ENCODE measurements around the gene SAFB2. TPM values are rescaled to one million over a fixed set of nuclear protein-coding genes. Genes with fewer than 3 reads are reported as not detected.

The SAFB2 gene
- polyA plus RNA-seq, 2 donors = 27.5 to 43.7 TPM

GRCh38 chr19:5595745-5596144 lies 26.8 kb downstream of the SAFB2 start:
- H3K4me3 ChIP-seq (ENCODE audit: low read depth in 1 of 2, low read length in 2 of 2) = no peak overlapping the region
- no peaks in the 10 kb centered on the region for H3K9me3 ChIP-seq (ENCODE audit: control insufficient read depth in 2 of 2, insufficient read depth in 1 of 2, low read depth in 1 of 2, low read length in 1 of 2)
- H3K27ac ChIP-seq (ENCODE audit: low read depth in 2 of 2, low read length in 1 of 2) = no peak overlapping the region
- peaks cover 50 to 67% of the 10 kb centered on the region in 2 donors for H3K36me3 ChIP-seq (ENCODE audit: control insufficient read depth in 2 of 2, insufficient read depth in 2 of 2, low read length in 1 of 2)
- H3K4me1 ChIP-seq (ENCODE audit: control insufficient read depth in 2 of 2, insufficient read depth in 2 of 2, low read length in 1 of 2) = no peaks in the 10 kb centered on the region
- 92 to 94% methylated on average over 9 of the region's 9 CpGs for WGBS, 2 donors
- H3K27me3 ChIP-seq (ENCODE audit: control insufficient read depth in 1 of 2, insufficient read depth in 2 of 2, low read length in 2 of 2) = no peaks in the 10 kb centered on the region

- no peak overlapping the region for H3K27ac ChIP-seq (ENCODE audit: low read depth in 2 of 2, low read length in 1 of 2)
- peaks cover 51 to 72% of the 10 kb centered on the region in 2 donors for H3K36me3 ChIP-seq (ENCODE audit: control insufficient read depth in 2 of 2, insufficient read depth in 2 of 2, low read length in 1 of 2)
- no peaks in the 10 kb centered on the region for H3K27me3 ChIP-seq (ENCODE audit: control insufficient read depth in 1 of 2, insufficient read depth in 2 of 2, low read length in 2 of 2)
- no peak overlapping the region for H3K4me3 ChIP-seq (ENCODE audit: low read depth in 1 of 2, low read length in 2 of 2)
- no peaks in the 10 kb centered on the region for H3K4me1 ChIP-seq (ENCODE audit: control insufficient read depth in 2 of 2, insufficient read depth in 2 of 2, low read length in 1 of 2)
- WGBS, 2 donors = 92 to 94% methylated on average over 18 of the region's 18 CpGs
- H3K9me3 ChIP-seq (ENCODE audit: control insufficient read depth in 2 of 2, insufficient read depth in 1 of 2, low read depth in 1 of 2, low read length in 1 of 2) = no peaks in the 10 kb centered on the region
Measured at GRCh38 chr19:5595129-5595528, 27.4 kb downstream of the SAFB2 start.

DNA sequence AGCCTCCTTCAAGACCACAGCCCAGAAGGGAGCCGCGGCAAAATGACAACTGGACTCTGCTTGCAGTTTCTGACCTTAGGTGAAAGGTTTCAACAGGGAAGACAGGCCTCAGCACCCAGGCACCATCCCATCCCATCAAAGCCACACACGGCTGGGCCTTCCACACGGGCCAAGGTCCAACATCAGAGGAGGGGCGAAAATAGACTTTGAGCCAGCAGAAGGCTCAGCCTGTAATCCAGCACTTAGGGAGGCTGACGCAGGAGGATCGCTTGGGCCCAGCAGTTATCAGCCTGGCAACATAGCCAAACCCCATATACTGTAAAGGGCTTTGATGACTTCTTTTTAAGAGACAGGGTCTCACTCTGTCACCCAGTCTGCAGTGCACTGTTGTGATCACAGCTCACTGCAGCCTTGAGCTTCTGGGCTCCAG lies 28.0 kb downstream of the SAFB2 start:
- H3K4me1 ChIP-seq (ENCODE audit: control insufficient read depth in 2 of 2, insufficient read depth in 2 of 2, low read length in 1 of 2) = no peaks in the 10 kb centered on the region
- H3K4me3 ChIP-seq (ENCODE audit: low read depth in 1 of 2, low read length in 2 of 2) = no peak overlapping the region
- H3K27ac ChIP-seq (ENCODE audit: low read depth in 2 of 2, low read length in 1 of 2) = no peak overlapping the region
- no peaks in the 10 kb centered on the region for H3K27me3 ChIP-seq (ENCODE audit: control insufficient read depth in 1 of 2, insufficient read depth in 2 of 2, low read length in 2 of 2)
- no peaks in the 10 kb centered on the region for H3K9me3 ChIP-seq (ENCODE audit: control insufficient read depth in 2 of 2, insufficient read depth in 1 of 2, low read depth in 1 of 2, low read length in 1 of 2)
- 86 to 94% methylated on average over 7 of the region's 7 CpGs for WGBS, 2 donors
- peaks cover 54 to 74% of the 10 kb centered on the region in 2 donors for H3K36me3 ChIP-seq (ENCODE audit: control insufficient read depth in 2 of 2, insufficient read depth in 2 of 2, low read length in 1 of 2)

GRCh38 chr19:5593343-5594255 lies 29.0 kb downstream of the SAFB2 start:
- Histone ChIP-seq H3K27me3 (ENCODE audit: control insufficient read depth in 1 of 2, insufficient read depth in 2 of 2, low read length in 2 of 2) (no peaks in the 10 kb centered on the region), H3K27ac (ENCODE audit: low read depth in 2 of 2, low read length in 1 of 2) (no peak overlapping the region), H3K4me1 (ENCODE audit: control insufficient read depth in 2 of 2, insufficient read depth in 2 of 2, low read length in 1 of 2) (peaks cover 0 to 2% of the 10 kb centered on the region in 2 donors), H3K9me3 (ENCODE audit: control insufficient read depth in 2 of 2, insufficient read depth in 1 of 2, low read depth in 1 of 2, low read length in 1 of 2) (no peaks in the 10 kb centered on the region), H3K36me3 (ENCODE audit: control insufficient read depth in 2 of 2, insufficient read depth in 2 of 2, low read length in 1 of 2) (peaks cover 44 to 75% of the 10 kb centered on the region in 2 donors), H3K4me3 (ENCODE audit: low read depth in 1 of 2, low read length in 2 of 2) (no peak overlapping the region)
- 94% methylated on average over 67 of the region's 67 CpGs for WGBS, 2 donors

DNA sequence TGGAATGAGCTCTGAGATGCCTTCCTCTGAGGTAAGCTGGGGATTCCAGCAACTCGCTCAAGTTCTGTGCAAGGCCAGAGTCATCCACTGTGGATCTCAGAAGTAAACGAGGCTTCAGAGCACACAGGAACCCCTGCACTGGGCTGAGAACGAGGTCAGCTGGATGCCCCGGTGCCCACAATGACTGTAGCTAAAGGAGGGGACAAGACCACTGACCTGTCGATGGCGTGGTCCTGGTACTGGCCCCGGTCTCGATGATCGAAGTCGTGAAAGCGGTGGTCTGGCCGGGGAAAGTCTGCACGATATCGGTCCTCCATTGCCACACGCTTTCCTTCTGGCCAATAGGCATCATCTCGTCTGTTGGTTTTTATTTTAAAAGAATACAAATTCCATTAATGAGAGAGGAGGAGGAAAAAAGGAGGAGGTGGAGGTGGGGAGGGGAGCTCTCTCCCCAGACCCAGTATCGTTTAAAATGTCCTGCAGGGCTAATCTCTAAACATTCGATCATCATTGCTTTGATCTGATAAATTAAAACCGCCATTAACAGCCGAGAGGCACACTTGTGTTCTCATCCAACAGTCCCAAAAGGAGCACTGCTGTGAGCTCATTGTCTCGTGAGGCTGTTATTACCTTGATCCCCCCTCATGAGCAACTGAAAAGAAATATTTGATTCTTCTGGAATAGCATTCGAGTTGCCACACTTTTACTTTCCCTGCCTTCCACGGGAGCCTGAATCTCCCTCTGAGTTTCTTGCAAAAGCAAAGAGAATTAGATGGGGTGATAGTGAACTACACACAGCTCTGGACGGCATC lies 29.8 kb downstream of the SAFB2 start:
- peaks cover 40 to 77% of the 10 kb centered on the region in 2 donors for H3K36me3 ChIP-seq (ENCODE audit: control insufficient read depth in 2 of 2, insufficient read depth in 2 of 2, low read length in 1 of 2)
- 90% methylated on average over 24 of the region's 24 CpGs for WGBS, 2 donors
- no peak overlapping the region for H3K27ac ChIP-seq (ENCODE audit: low read depth in 2 of 2, low read length in 1 of 2)
- H3K4me1 ChIP-seq (ENCODE audit: control insufficient read depth in 2 of 2, insufficient read depth in 2 of 2, low read length in 1 of 2) = peaks cover 2 to 7% of the 10 kb centered on the region in 2 donors
- H3K4me3 ChIP-seq (ENCODE audit: low read depth in 1 of 2, low read length in 2 of 2) = no peak overlapping the region
- H3K27me3 ChIP-seq (ENCODE audit: control insufficient read depth in 1 of 2, insufficient read depth in 2 of 2, low read length in 2 of 2) = no peaks in the 10 kb centered on the region
- H3K9me3 ChIP-seq (ENCODE audit: control insufficient read depth in 2 of 2, insufficient read depth in 1 of 2, low read depth in 1 of 2, low read length in 1 of 2) = no peaks in the 10 kb centered on the region

DNA sequence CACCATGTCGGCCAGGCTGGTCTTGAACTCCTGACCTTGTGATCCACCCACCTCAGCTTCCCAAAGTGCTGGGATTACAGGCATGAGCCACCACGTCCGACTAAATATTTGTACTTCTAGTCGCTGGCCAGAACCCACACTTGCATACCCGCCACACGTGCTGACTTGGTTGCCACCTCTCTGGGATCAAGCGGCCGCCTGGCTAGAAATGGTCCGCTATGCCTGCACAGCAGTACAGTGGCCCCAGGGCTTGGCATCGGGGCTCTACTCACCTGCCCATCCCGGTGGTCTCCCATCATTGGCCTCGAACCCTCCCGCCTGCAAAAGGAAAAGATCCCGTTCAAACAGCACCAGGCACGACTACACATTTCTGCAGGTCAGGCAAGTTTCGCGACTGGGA lies 31.1 kb downstream of the SAFB2 start:
- H3K27me3 ChIP-seq (ENCODE audit: control insufficient read depth in 1 of 2, insufficient read depth in 2 of 2, low read length in 2 of 2) = no peaks in the 10 kb centered on the region
- H3K36me3 ChIP-seq (ENCODE audit: control insufficient read depth in 2 of 2, insufficient read depth in 2 of 2, low read length in 1 of 2) = peaks cover 33 to 79% of the 10 kb centered on the region in 2 donors
- H3K4me3 ChIP-seq (ENCODE audit: low read depth in 1 of 2, low read length in 2 of 2) = no peak overlapping the region
- H3K9me3 ChIP-seq (ENCODE audit: control insufficient read depth in 2 of 2, insufficient read depth in 1 of 2, low read depth in 1 of 2, low read length in 1 of 2) = no peaks in the 10 kb centered on the region
- H3K4me1 ChIP-seq (ENCODE audit: control insufficient read depth in 2 of 2, insufficient read depth in 2 of 2, low read length in 1 of 2) = peaks cover 4 to 7% of the 10 kb centered on the region in 2 donors
- WGBS, 2 donors = 88 to 93% methylated on average over 17 of the region's 17 CpGs
- no peak overlapping the region for H3K27ac ChIP-seq (ENCODE audit: low read depth in 2 of 2, low read length in 1 of 2)

- no peak overlapping the region for H3K27ac ChIP-seq (ENCODE audit: low read depth in 2 of 2, low read length in 1 of 2)
- H3K27me3 ChIP-seq (ENCODE audit: control insufficient read depth in 1 of 2, insufficient read depth in 2 of 2, low read length in 2 of 2) = no peaks in the 10 kb centered on the region
- H3K4me3 ChIP-seq (ENCODE audit: low read depth in 1 of 2, low read length in 2 of 2) = no peak overlapping the region
- H3K9me3 ChIP-seq (ENCODE audit: control insufficient read depth in 2 of 2, insufficient read depth in 1 of 2, low read depth in 1 of 2, low read length in 1 of 2) = no peaks in the 10 kb centered on the region
- H3K4me1 ChIP-seq (ENCODE audit: control insufficient read depth in 2 of 2, insufficient read depth in 2 of 2, low read length in 1 of 2) = peaks cover 8 to 14% of the 10 kb centered on the region in 2 donors
- WGBS, 2 donors = 88 to 92% methylated on average over 9 of the region's 9 CpGs
- H3K36me3 ChIP-seq (ENCODE audit: control insufficient read depth in 2 of 2, insufficient read depth in 2 of 2, low read length in 1 of 2) = peaks cover 33 to 78% of the 10 kb centered on the region in 2 donors
Measured at GRCh38 chr19:5590865-5591154, 31.8 kb downstream of the SAFB2 start.

GRCh38 chr19:5590151-5590864 lies 32.3 kb downstream of the SAFB2 start:
- H3K36me3 ChIP-seq (ENCODE audit: control insufficient read depth in 2 of 2, insufficient read depth in 2 of 2, low read length in 1 of 2) = peaks cover 30 to 73% of the 10 kb centered on the region in 2 donors

DNA sequence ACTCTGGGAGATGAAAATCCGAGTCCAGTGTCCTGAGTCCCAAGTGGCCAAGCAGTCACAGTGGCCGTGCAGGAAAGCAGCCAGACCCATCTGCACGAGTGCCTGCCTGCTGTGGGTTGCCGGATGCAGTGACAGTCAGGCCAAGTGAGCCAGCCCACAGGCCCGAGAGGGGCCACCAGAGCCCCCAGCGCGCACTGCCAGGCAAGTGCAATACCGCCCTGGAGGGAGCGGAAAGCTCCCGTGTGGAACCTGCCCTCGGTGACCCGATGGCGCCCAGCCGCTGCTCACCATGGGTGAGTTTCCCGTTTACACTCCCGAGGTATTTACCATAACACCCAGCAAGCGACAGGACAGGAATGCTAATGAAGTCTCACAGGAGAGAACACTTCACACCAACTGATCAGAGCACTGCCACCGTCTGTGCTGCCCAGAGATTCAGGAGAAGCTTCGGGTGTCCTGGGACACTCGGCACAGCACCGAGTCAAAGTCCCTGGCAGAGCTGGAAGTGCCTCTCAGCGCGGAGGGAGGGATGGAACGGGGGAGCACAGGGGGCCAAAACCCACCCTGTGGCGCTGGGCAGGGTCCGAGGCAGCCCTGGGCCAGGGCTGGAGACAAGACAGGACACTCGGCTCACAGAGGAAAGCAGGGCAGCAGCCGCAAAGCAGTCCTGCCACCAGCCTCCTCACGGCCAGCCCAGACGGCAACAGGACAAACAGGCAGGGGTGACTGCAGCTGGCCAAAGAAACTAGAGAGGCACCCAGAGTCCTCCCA lies 33.5 kb downstream of the SAFB2 start:
- Histone ChIP-seq H3K27me3 (ENCODE audit: control insufficient read depth in 1 of 2, insufficient read depth in 2 of 2, low read length in 2 of 2) (no peaks in the 10 kb centered on the region), H3K9me3 (ENCODE audit: control insufficient read depth in 2 of 2, insufficient read depth in 1 of 2, low read depth in 1 of 2, low read length in 1 of 2) (no peaks in the 10 kb centered on the region), H3K4me3 (ENCODE audit: low read depth in 1 of 2, low read length in 2 of 2) (no peak overlapping the region), H3K4me1 (ENCODE audit: control insufficient read depth in 2 of 2, insufficient read depth in 2 of 2, low read length in 1 of 2) (peaks cover 10 to 21% of the 10 kb centered on the region in 2 donors), H3K27ac (ENCODE audit: low read depth in 2 of 2, low read length in 1 of 2) (no peak overlapping the region), H3K36me3 (ENCODE audit: control insufficient read depth in 2 of 2, insufficient read depth in 2 of 2, low read length in 1 of 2) (peaks cover 21 to 61% of the 10 kb centered on the region in 2 donors)
- 72 to 80% methylated on average over 30 of the region's 30 CpGs for WGBS, 2 donors

More at GRCh38 chr19:5590151-5590864, 32.3 kb downstream of the SAFB2 start:
- H3K27ac ChIP-seq (ENCODE audit: low read depth in 2 of 2, low read length in 1 of 2) = no peak overlapping the region
- 88 to 94% methylated on average over 21 to 22 of the region's 22 CpGs for WGBS, 2 donors
- no peaks in the 10 kb centered on the region for H3K9me3 ChIP-seq (ENCODE audit: control insufficient read depth in 2 of 2, insufficient read depth in 1 of 2, low read depth in 1 of 2, low read length in 1 of 2)
- peaks cover 8 to 19% of the 10 kb centered on the region in 2 donors for H3K4me1 ChIP-seq (ENCODE audit: control insufficient read depth in 2 of 2, insufficient read depth in 2 of 2, low read length in 1 of 2)
- H3K4me3 ChIP-seq (ENCODE audit: low read depth in 1 of 2, low read length in 2 of 2) = no peak overlapping the region
- H3K27me3 ChIP-seq (ENCODE audit: control insufficient read depth in 1 of 2, insufficient read depth in 2 of 2, low read length in 2 of 2) = no peaks in the 10 kb centered on the region
